HepG2 (cell line): ENCODE results near the gene ST6GALNAC4. TPM values are rescaled to one million over a fixed set of nuclear protein-coding genes. Genes with fewer than 3 reads are reported as not detected.

Experiments
- ARNT2 ChIP-seq: sonication (generic); formaldehyde crosslinking; IDR thresholded peaks from 2 replicates; pipeline ENCODE4 v1.8.0; 2022; ENCODE audit warnings: mild to moderate bottlenecking, low read depth, missing genetic modification reagents, moderate library complexity
- CC2D1A ChIP-seq: sonication (generic); formaldehyde crosslinking; IDR thresholded peaks from 2 replicates; pipeline ENCODE4 v1.8.1; 2023; ENCODE audit warnings: mild to moderate bottlenecking, missing genetic modification reagents
- CEBPG ChIP-seq: IDR thresholded peaks from 2 replicates; pipeline ENCODE4 v1.6.1; 2016
- CHD2 ChIP-seq: IDR thresholded peaks from 2 replicates; pipeline ENCODE4 v1.6.1; 2011; ENCODE audit warnings: low read depth, low read length, improper control_type of control experiment
- HMG20B ChIP-seq: conservative IDR thresholded peaks from 2 replicates; pipeline ENCODE4 v1.6.1; 2016; ENCODE audit warnings: missing genetic modification reagents, missing compliant biosample characterization
- JUND ChIP-seq: sonication (generic); formaldehyde crosslinking; IDR thresholded peaks from 2 replicates; pipeline ENCODE4 v1.8.0; 2022; ENCODE audit warnings: mild to moderate bottlenecking, missing genetic modification reagents
- KLF15 ChIP-seq: sonication (generic); formaldehyde crosslinking; IDR thresholded peaks from 2 replicates; pipeline ENCODE4 v1.8.1; 2023; ENCODE audit warnings: borderline replicate concordance, mild to moderate bottlenecking, inconsistent platforms, missing genetic modification reagents, mixed read lengths
- NR2C2 ChIP-seq: sonication (generic); formaldehyde crosslinking; IDR thresholded peaks from 2 replicates; pipeline ENCODE4 v1.4.0; 2020; ENCODE audit warnings: missing genetic modification reagents, mild to moderate bottlenecking, moderate library complexity, borderline replicate concordance
- SMARCE1 ChIP-seq: fragments of 450-650 bp; IDR thresholded peaks from 2 replicates; pipeline ENCODE4 v1.6.1; 2017; ENCODE audit warnings: borderline replicate concordance
- ZFP90 ChIP-seq: sonication (generic); formaldehyde crosslinking; IDR thresholded peaks from 2 replicates; pipeline ENCODE4 v1.8.0; 2022; ENCODE audit warnings: missing genetic modification reagents, mild to moderate bottlenecking, inconsistent platforms, borderline replicate concordance
- ZNF136 ChIP-seq: sonication (generic); formaldehyde crosslinking; IDR thresholded peaks from 2 replicates; pipeline ENCODE4 v1.8.1; 2022; ENCODE audit warnings: low read depth, mild to moderate bottlenecking, moderate library complexity, missing genetic modification reagents
- ZNF225 ChIP-seq: sonication (generic); formaldehyde crosslinking; IDR thresholded peaks from 2 replicates; pipeline ENCODE4 v1.4.0; 2020; ENCODE audit warnings: mild to moderate bottlenecking, missing genetic modification reagents
- ZNF264 ChIP-seq: sonication (generic); formaldehyde crosslinking; IDR thresholded peaks from 2 replicates; pipeline ENCODE4 v1.4.0; 2020; ENCODE audit warnings: missing genetic modification reagents
- ZNF280D ChIP-seq: sonication (generic); formaldehyde crosslinking; IDR thresholded peaks from 2 replicates; pipeline ENCODE4 v1.5.1; 2020; ENCODE audit warnings: mild to moderate bottlenecking, missing genetic modification reagents
- ZNF574 ChIP-seq: sonication (generic); formaldehyde crosslinking; IDR thresholded peaks from 2 replicates; pipeline ENCODE4 v1.4.0; 2020; ENCODE audit warnings: missing genetic modification reagents
- ZNF678 ChIP-seq: sonication (generic); formaldehyde crosslinking; IDR thresholded peaks from 2 replicates; pipeline ENCODE4 v1.4.0; 2020; ENCODE audit warnings: mild to moderate bottlenecking, missing genetic modification reagents
- ZNF777 ChIP-seq: sonication (generic); formaldehyde crosslinking; IDR thresholded peaks from 2 replicates; pipeline ENCODE4 v1.4.0; 2020; ENCODE audit warnings: missing genetic modification reagents
- polyA plus RNA-seq, 8 experiments: library from polyadenylated mRNA; depleted of rRNA in 3 of 8; stranded (reverse) in 7 of 8; unstranded in 1 of 8; fragments of >200 nt; fragmentation: Illumina TruSeq in 4 of 8; extraction: Trizol in 4 of 8; gene quantifications; 2 replicates each; pipeline versions ENCODE4 v1.2.1 to v1.2.3, GENCODE V29; 2011 to 2016; ENCODE audit warnings: low read depth in 4 of 8, missing spikeins in 1 of 8, mixed read lengths in 1 of 8; ENCODE audit not compliant: insufficient read depth in 1 of 8
- total RNA-seq, 5 experiments: library from RNA; depleted of rRNA; stranded (reverse); fragments of >200 nt; fragmentation: Illumina TruSeq; extraction: Trizol; gene quantifications; 2 replicates each; pipeline ENCODE4 v1.2.3, GENCODE V29; 2016; ENCODE audit warnings: low read depth in 1 of 5
- TF ChIP-seq, protein P1 (sequence below): sonication (generic); formaldehyde crosslinking; IDR thresholded peaks from 2 replicates; pipeline ENCODE4 v1.5.0; 2020; ENCODE audit warnings: mild to moderate bottlenecking, missing genetic modification reagents, borderline replicate concordance
- TF ChIP-seq, protein P2 (sequence below): sonication (generic); formaldehyde crosslinking; IDR thresholded peaks from 2 replicates; pipeline ENCODE4 v1.4.0; 2020; ENCODE audit warnings: missing genetic modification reagents; ENCODE audit errors: not compliant biosample characterization
- TF ChIP-seq, protein P3 (sequence below): sonication (generic); formaldehyde crosslinking; IDR thresholded peaks from 2 replicates; pipeline ENCODE4 v1.5.0; 2020; ENCODE audit warnings: missing genetic modification reagents

ST6GALNAC4 gene
- total and polyA plus RNA-seq, 2 of the 13 experiments (the other 11 are each of a cell fraction or from before 2014, with no cell fraction given): 18.8 to 27.7 TPM

DNA sequence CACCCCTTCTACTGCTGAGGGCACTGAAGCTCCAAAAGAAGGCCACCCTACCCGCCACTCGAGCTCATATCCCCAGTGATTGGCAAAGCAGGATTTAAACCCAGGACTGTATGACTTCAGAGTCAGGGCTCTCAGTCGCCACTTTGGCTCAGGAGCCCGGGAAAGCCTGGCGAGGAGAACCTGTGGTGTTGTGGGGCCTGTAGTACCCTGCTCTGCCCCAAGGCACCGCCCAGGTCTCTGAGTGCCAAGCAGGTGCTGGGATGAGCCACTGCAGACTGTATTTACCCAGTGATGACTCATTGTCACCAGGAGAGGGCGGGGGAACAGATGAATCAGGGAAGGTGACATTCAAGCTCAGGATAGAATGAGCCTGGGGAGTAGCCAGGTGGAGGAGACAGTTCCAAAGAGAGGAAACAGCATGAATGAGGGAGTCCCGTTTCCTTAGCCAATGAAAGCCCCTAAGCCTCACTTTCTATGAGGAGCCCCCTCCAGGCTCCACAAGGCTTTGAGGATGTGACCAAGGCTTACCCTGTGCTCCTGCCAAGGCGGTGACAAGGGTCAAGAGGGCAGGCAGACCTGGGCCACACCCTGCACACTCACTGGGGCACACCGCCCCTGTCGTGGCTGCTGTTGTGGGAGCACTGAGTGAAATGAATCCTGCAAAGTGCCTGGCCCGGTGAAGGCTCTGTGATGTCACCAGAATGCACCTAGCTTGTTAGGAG is 38.6 kb upstream of the ST6GALNAC4 start (continued):
- peak; percentile 42; the same call in 1 of the 2 replicates for TF ChIP-seq ZNF574 (CRISPR knock-in tag)
- TF ChIP-seq, protein P1, sequence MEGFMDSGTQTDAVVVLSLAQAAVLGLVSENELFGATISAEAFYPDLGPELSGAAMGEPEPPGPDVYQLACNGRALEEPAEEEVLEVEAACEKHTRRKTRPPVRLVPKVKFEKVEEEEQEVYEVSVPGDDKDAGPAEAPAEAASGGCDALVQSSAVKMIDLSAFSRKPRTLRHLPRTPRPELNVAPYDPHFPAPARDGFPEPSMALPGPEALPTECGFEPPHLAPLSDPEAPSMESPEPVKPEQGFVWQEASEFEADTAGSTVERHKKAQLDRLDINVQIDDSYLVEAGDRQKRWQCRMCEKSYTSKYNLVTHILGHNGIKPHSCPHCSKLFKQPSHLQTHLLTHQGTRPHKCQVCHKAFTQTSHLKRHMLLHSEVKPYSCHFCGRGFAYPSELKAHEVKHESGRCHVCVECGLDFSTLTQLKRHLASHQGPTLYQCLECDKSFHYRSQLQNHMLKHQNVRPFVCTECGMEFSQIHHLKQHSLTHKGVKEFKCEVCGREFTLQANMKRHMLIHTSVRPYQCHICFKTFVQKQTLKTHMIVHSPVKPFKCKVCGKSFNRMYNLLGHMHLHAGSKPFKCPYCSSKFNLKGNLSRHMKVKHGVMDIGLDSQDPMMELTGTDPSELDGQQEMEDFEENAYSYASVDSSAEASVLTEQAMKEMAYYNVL (CRISPR knock-in tag): no peak
- no peak for TF ChIP-seq SMARCE1
- TF ChIP-seq CEBPG (CRISPR knock-in tag): no peak
- TF ChIP-seq HMG20B (CRISPR knock-in tag): peak; percentile 68; the same call in 1 of the 2 replicates
- TF ChIP-seq CC2D1A (CRISPR knock-in tag): no peak
- TF ChIP-seq CHD2: no peak
- TF ChIP-seq, protein P2, sequence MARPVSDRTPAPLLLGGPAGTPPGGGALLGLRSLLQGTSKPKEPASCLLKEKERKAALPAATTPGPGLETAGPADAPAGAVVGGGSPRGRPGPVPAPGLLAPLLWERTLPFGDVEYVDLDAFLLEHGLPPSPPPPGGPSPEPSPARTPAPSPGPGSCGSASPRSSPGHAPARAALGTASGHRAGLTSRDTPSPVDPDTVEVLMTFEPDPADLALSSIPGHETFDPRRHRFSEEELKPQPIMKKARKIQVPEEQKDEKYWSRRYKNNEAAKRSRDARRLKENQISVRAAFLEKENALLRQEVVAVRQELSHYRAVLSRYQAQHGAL (CRISPR knock-in tag): no peak
- TF ChIP-seq JUND (CRISPR knock-in tag): peak; percentile 100
- no peak for TF ChIP-seq ZNF678
- 0 out of 2 replicates have a peak, but pooled peaks have one; percentile 35 for TF ChIP-seq NR2C2 (CRISPR knock-in tag)
- TF ChIP-seq ZNF777 (CRISPR knock-in tag): no peak
- no peak for TF ChIP-seq ZNF225 (CRISPR knock-in tag)
- TF ChIP-seq ZNF136 (CRISPR knock-in tag): 0 out of 2 replicates have a peak, but pooled peaks have one; percentile 73
- TF ChIP-seq KLF15: no peak
- TF ChIP-seq ZNF280D (CRISPR knock-in tag): no peak
- TF ChIP-seq, protein P3, sequence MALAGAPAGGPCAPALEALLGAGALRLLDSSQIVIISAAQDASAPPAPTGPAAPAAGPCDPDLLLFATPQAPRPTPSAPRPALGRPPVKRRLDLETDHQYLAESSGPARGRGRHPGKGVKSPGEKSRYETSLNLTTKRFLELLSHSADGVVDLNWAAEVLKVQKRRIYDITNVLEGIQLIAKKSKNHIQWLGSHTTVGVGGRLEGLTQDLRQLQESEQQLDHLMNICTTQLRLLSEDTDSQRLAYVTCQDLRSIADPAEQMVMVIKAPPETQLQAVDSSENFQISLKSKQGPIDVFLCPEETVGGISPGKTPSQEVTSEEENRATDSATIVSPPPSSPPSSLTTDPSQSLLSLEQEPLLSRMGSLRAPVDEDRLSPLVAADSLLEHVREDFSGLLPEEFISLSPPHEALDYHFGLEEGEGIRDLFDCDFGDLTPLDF: no peak
- TF ChIP-seq ZNF264 (CRISPR knock-in tag): no peak
- no peak for TF ChIP-seq ARNT2 (CRISPR knock-in tag)
- no peak for TF ChIP-seq ZFP90
